Breast epithelium (tissue), 4 donors: ENCODE measurements around the gene LCE6A. TPM values are rescaled to one million over a fixed set of nuclear protein-coding genes. Genes with fewer than 3 reads are reported as not detected.

Source experiments
- DNase-seq, 2 donors: peaks; one replicate each; pipeline ENCODE4 v3.0.0-alpha.2; 2019; ENCODE audit warnings: low spot score in 2 of 2
- H3K27ac ChIP-seq, 2 donors: fragments of 200-600 bp; sonication (generic) in 1 of 2; one replicate each; pipeline ENCODE4 v1.5.1; 2016 to 2019; ENCODE audit warnings: mild to moderate bottlenecking in 1 of 2
- H3K27me3 ChIP-seq, 2 donors: fragments of 200-600 bp; sonication (generic) in 1 of 2; one replicate each; pipeline versions ENCODE4 v1.5.1 to v1.6.0; 2017 to 2019; ENCODE audit warnings: control low read depth in 1 of 2, mild to moderate bottlenecking in 1 of 2
- H3K36me3 ChIP-seq: fragments of 200-600 bp; one replicate; pipeline ENCODE4 v1.5.1; 2019
- H3K4me1 ChIP-seq, 2 donors: fragments of 200-600 bp; sonication (generic); one replicate each; pipeline ENCODE4 v1.5.1; 2016 to 2019; ENCODE audit warnings: control low read depth in 1 of 2
- H3K4me3 ChIP-seq, 3 donors: fragments of 200-600 bp; sonication (generic); 1 replicate in 2 of 3; 2 replicates in 1 of 3; pipeline ENCODE4 v1.5.1; 2016 to 2019; ENCODE audit warnings: mild to moderate bottlenecking in 3 of 3, moderate library complexity in 2 of 3
- H3K9me3 ChIP-seq, 2 donors: fragments of 200-600 bp; sonication (generic) in 1 of 2; one replicate each; pipeline ENCODE4 v1.5.1; 2016 to 2019; ENCODE audit warnings: control low read depth in 1 of 2
- CTCF ChIP-seq, 3 donors: fragments of 450-650 bp; IDR thresholded peaks; one replicate each; pipeline ENCODE4 v1.5.1; 2016 to 2017; ENCODE audit warnings: antibody characterized with exemption in 3 of 3, mild to moderate bottlenecking in 3 of 3, moderate library complexity in 3 of 3
- POLR2A ChIP-seq: fragments of 450-650 bp; IDR thresholded peaks from one replicate; pipeline ENCODE4 v1.6.1; 2016; ENCODE audit warnings: antibody characterized with exemption, mild to moderate bottlenecking, moderate library complexity
- POLR2AphosphoS5 ChIP-seq, 3 donors: sonication (generic); formaldehyde crosslinking; IDR thresholded peaks; one replicate each; pipeline ENCODE4 v1.6.1; 2017; ENCODE audit warnings: antibody characterized with exemption in 3 of 3
- intact Hi-C: fragments of 100-400 bp; cut with DNase I; formaldehyde crosslinking; loops from one replicate; pipeline ENCODE4 v1.15.1; 2023; ENCODE audit warnings: low total_unique reads
- total RNA-seq, 3 donors: library from RNA; depleted of rRNA; stranded (reverse); fragments of >200 nt; gene quantifications; one replicate each; pipeline ENCODE4 v1.1.0, GENCODE V29; 2016

LCE6A gene
- total RNA-seq, 3 donors from 2014 or later: not detected

GRCh38 chr1:152884966-152885624, 42.4 kb downstream of the LCE6A start:
- TF ChIP-seq CTCF (IDR thresholded peaks at IDR 0.05) (no peak), POLR2AphosphoS5 (IDR thresholded peaks at IDR 0.05) (no peak), POLR2A (no peak)
- Histone ChIP-seq H3K27ac (no peak overlapping the region), H3K4me1 (no peaks in the 10 kb centered on the region), H3K27me3 (no peaks in the 10 kb centered on the region), H3K4me3 (no peak overlapping the region), H3K9me3 (no peaks in the 10 kb centered on the region), H3K36me3 (no peaks in the 10 kb centered on the region)
- no peak for DNase-seq
- intact Hi-C loops: no loop called here

GRCh38 chr1:152886085-152886484, 43.4 kb downstream of the LCE6A start:
- H3K36me3 ChIP-seq: no peaks in the 10 kb centered on the region
- H3K4me1 ChIP-seq: no peaks in the 10 kb centered on the region
- no peak overlapping the region for H3K27ac ChIP-seq
- DNase-seq: no peak
- no peak overlapping the region for H3K4me3 ChIP-seq
- intact Hi-C loops: no loop called here
- H3K27me3 ChIP-seq: no peaks in the 10 kb centered on the region
- TF ChIP-seq POLR2A (no peak), CTCF (IDR thresholded peaks at IDR 0.05) (no peak), POLR2AphosphoS5 (IDR thresholded peaks at IDR 0.05) (no peak)
- no peaks in the 10 kb centered on the region for H3K9me3 ChIP-seq

- Histone ChIP-seq H3K27ac (no peak overlapping the region), H3K4me1 (no peaks in the 10 kb centered on the region), H3K36me3 (no peaks in the 10 kb centered on the region), H3K27me3 (no peaks in the 10 kb centered on the region), H3K9me3 (no peaks in the 10 kb centered on the region), H3K4me3 (no peak overlapping the region)
- intact Hi-C loops: no loop called here
- DNase-seq: no peak
- no peak for TF ChIP-seq POLR2AphosphoS5 (IDR thresholded peaks at IDR 0.05)
- no peak for TF ChIP-seq CTCF (IDR thresholded peaks at IDR 0.05)
- no peak for TF ChIP-seq POLR2A
Measured at GRCh38 chr1:152886758-152887409, 44.2 kb downstream of the LCE6A start.

- H3K27ac ChIP-seq: no peak overlapping the region
- TF ChIP-seq POLR2A: no peak
- TF ChIP-seq CTCF (IDR thresholded peaks at IDR 0.05): no peak
- TF ChIP-seq POLR2AphosphoS5 (IDR thresholded peaks at IDR 0.05): no peak
- no peaks in the 10 kb centered on the region for H3K36me3 ChIP-seq
- intact Hi-C loops: no loop called here
- H3K4me3 ChIP-seq: no peak overlapping the region
- H3K27me3 ChIP-seq: no peaks in the 10 kb centered on the region
- DNase-seq: no peak
- no peaks in the 10 kb centered on the region for H3K9me3 ChIP-seq
- no peaks in the 10 kb centered on the region for H3K4me1 ChIP-seq
Measured at GRCh38 chr1:152888126-152888525, 45.5 kb downstream of the LCE6A start.

Other genes with a start within 250 kb of the LCE6A start
- not detected for gene LCE3C, start 242.6 kb upstream of the LCE6A start, total RNA-seq
- not detected for gene LCE3B, start 229.0 kb upstream of the LCE6A start, total RNA-seq
- gene LCE3A, start 219.8 kb upstream of the LCE6A start, total RNA-seq: not detected
- gene LCE2D, start 179.5 kb upstream of the LCE6A start, total RNA-seq: not detected
- not detected for gene LCE2C, start 167.6 kb upstream of the LCE6A start, total RNA-seq
- not detected for gene LCE2B, start 156.7 kb upstream of the LCE6A start, total RNA-seq
- not detected for gene LCE2A, start 144.5 kb upstream of the LCE6A start, total RNA-seq
- not detected for gene LCE4A, start 134.7 kb upstream of the LCE6A start, total RNA-seq
- gene KPRP, start 84.8 kb upstream of the LCE6A start, total RNA-seq: not detected
- not detected for gene LCE1F, start 67.7 kb upstream of the LCE6A start, total RNA-seq
- not detected for gene LCE1E, start 56.6 kb upstream of the LCE6A start, total RNA-seq
- gene LCE1D, start 46.1 kb upstream of the LCE6A start, total RNA-seq: not detected
- not detected for gene LCE1C, start 36.2 kb upstream of the LCE6A start, total RNA-seq
- not detected for gene LCE1B, start 30.9 kb upstream of the LCE6A start, total RNA-seq
- gene LCE1A, start 15.4 kb upstream of the LCE6A start, total RNA-seq: not detected
- not detected for gene LCE7A, start 17.1 kb downstream of the LCE6A start, total RNA-seq
- gene SMCP, start 35.5 kb downstream of the LCE6A start, total RNA-seq: not detected
- not detected for gene IVL, start 65.7 kb downstream of the LCE6A start, total RNA-seq
- gene SPRR5, start 104.3 kb downstream of the LCE6A start, total RNA-seq: not detected
- gene SPRR4, start 127.8 kb downstream of the LCE6A start, total RNA-seq: not detected
- not detected for gene SPRR1A, start 141.2 kb downstream of the LCE6A start, total RNA-seq
- not detected for gene SPRR3, start 158.9 kb downstream of the LCE6A start, total RNA-seq
- gene SPRR1B, start 188.3 kb downstream of the LCE6A start, total RNA-seq: not detected
- gene SPRR2D, start 198.3 kb downstream of the LCE6A start, total RNA-seq: not detected
- gene SPRR2A, start 214.7 kb downstream of the LCE6A start, total RNA-seq: not detected
- gene SPRR2B, start 228.8 kb downstream of the LCE6A start, total RNA-seq: not detected